ENCODE results near the gene CPNE7. TPM values are rescaled to one million over a fixed set of nuclear protein-coding genes. Genes with fewer than 3 reads are reported as not detected.

The CPNE7 gene
- total and polyA plus RNA-seq, 4 donors: 9.9 to 49.2 (median 29.2) TPM

DNA sequence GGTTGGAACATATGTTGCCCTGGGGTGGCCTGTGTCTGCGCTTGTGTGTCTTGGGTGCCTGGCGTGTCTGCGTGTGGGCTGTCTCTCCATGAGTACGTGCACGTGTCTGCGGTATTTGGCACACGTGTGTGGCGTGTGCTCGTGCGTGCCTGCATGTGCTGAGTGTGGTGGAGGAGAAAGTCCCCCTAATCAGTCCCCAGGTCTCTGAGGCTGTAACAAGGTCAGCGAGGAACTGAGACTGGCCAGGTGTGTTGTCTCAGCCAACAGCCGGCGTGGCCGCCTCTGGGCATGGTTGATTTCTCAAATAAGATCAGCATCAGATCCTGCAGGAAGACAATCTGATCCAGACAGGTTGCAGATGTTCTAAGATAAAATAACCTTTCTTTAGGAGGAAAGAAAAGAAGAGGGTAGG, 3.5 kb upstream of the CPNE7 start:
- Histone ChIP-seq H3K27ac (ENCODE audit: low read depth, low read length) (no peak overlapping the region), H3K27me3 (ENCODE audit: control insufficient read depth, insufficient read depth, low read length) (peaks cover 33% of the 10 kb centered on the region), H3K9me3 (ENCODE audit: control insufficient read depth, insufficient read depth, low read length) (no peaks in the 10 kb centered on the region), H3K4me3 (ENCODE audit: low read depth, low read length) (no peak overlapping the region), H3K4me1 (ENCODE audit: control insufficient read depth, insufficient read depth, low read length) (peaks cover 18% of the 10 kb centered on the region), H3K36me3 (ENCODE audit: control insufficient read depth, insufficient read depth, low read length) (peaks cover 15% of the 10 kb centered on the region)
- 95% methylated on average over 11 of the region's 14 CpGs for WGBS (ENCODE audit: insufficient coverage)
- DNase-seq (ENCODE audit: low read depth in 4 of 6, low spot score in 6 of 6): no peak

DNA sequence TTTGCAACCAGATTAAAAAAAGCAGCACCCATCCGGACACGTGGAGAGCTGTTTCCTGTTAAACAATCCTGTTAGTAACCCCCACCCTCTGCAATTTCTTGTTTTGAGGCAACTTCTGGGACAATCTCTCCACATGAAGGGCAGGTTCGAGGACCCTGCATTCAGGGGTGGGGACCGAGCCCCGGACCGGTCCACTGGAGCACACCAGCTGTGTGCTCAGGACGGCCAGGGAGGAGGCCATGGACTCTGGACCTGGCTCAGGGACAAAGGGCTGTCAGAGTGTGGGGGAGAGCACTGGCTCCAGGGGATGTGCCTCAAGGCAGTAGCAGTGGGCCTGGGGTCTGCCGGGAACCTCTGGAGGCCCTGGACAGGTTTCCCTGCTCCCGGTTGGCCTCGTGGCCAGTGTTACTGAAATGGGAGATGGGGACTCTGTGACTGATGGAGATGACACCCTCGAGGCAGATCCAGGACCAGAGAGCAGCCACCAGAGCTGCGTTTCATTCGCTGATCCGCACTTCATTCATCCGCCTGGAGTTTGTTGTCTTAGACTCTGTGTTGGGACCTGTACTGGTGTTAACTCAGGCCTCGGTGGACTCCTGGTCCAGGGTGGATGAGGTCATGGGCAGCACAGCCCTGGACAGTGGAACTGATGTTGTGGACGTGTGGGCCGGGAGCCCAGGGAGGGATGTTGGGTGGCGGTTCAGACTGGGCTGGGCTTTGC, 2.9 kb upstream of the CPNE7 start:
- no peaks in the 10 kb centered on the region for H3K9me3 ChIP-seq (ENCODE audit: control insufficient read depth, insufficient read depth, low read length)
- no peak overlapping the region for H3K4me3 ChIP-seq (ENCODE audit: low read depth, low read length)
- DNase-seq (ENCODE audit: low read depth in 4 of 6, low spot score in 6 of 6): no peak
- H3K27me3 ChIP-seq (ENCODE audit: control insufficient read depth, insufficient read depth, low read length): peaks cover 33% of the 10 kb centered on the region
- WGBS (ENCODE audit: insufficient coverage): 88% methylated on average over 18 of the region's 19 CpGs
- peaks cover 18% of the 10 kb centered on the region for H3K4me1 ChIP-seq (ENCODE audit: control insufficient read depth, insufficient read depth, low read length)
- no peak overlapping the region for H3K27ac ChIP-seq (ENCODE audit: low read depth, low read length)
- H3K36me3 ChIP-seq (ENCODE audit: control insufficient read depth, insufficient read depth, low read length): peaks cover 15% of the 10 kb centered on the region

DNA sequence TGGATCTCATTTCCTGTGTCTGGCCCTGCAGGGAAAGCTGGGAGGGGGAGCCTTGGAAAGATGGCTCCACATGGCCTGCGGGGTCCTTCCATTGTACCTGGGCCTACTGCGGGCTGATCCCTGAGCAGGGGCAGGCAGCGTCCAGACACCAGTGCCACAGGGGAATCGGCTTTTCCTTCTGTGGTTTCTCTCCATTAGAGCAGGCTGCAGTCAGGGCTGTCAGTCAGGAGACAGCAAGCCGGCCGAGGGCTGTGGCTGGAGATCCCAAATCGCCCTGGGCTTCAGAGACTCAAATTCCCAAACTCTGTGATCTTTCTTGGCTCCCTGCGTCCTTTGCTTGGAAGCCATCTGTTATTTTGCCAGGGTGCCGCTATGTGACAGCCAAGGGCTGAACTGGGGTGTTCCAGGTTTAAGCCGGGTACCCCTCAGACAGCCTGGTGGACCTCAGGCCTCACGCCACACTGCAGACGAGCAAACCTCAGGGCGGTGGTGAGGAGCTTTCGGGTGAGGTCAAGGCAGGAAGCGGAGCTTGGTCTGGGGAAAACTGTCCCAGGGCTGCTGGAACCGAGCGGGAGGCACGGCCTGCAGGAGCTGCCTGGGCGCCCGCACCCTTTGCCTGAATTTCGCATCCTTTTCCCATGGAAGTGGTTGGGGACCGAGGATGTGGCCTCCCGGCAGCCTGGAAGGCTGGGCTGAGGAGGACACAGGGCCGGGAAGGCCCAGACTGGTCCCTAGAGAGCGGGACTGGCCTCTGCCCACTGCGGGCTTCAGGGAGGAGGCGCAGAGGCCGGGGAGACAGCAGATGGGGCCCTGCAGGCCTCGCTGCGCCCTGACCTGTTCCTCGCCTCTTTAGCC, 1.5 kb upstream of the CPNE7 start:
- H3K4me1 ChIP-seq (ENCODE audit: control insufficient read depth, insufficient read depth, low read length): peaks cover 18% of the 10 kb centered on the region
- no peak for DNase-seq (ENCODE audit: low read depth in 4 of 6, low spot score in 6 of 6)
- peaks cover 33% of the 10 kb centered on the region for H3K27me3 ChIP-seq (ENCODE audit: control insufficient read depth, insufficient read depth, low read length)
- 72% methylated on average over 31 of the region's 31 CpGs for WGBS (ENCODE audit: insufficient coverage)
- no peak overlapping the region for H3K27ac ChIP-seq (ENCODE audit: low read depth, low read length)
- no peaks in the 10 kb centered on the region for H3K9me3 ChIP-seq (ENCODE audit: control insufficient read depth, insufficient read depth, low read length)
- no peak overlapping the region for H3K4me3 ChIP-seq (ENCODE audit: low read depth, low read length)
- H3K36me3 ChIP-seq (ENCODE audit: control insufficient read depth, insufficient read depth, low read length): peaks cover 7% of the 10 kb centered on the region

DNA sequence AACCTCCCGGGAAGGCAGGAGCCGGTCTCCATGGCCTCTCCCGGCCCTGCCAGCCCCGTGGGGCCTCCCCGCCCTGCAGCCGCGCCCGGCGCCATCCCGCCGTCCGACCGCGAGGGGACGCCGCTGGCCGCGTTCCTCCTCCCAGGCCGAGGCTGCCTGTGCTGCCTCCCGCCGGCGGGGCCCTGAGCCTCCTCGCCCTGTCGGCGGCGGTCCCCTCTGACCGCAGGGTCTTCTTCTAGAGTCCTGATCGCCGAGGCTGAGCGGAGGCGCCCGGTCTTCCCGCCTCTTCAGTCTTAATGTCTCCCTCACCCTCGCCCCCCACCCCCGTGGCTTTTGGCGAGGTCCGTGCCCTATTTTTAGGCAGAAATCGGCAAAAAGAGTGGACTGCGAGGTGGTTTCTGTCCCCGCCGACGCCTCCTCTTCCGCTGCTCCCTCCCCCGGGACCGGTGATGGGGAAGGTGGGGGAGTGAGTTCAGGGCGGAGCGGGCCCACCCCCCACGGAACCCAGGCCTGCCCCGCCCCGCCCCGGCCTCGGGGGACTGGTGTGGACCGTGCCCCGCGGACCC, 794 bp upstream of the CPNE7 start:
- Histone ChIP-seq H3K4me1 (ENCODE audit: control insufficient read depth, insufficient read depth, low read length) (peaks cover 18% of the 10 kb centered on the region), H3K9me3 (ENCODE audit: control insufficient read depth, insufficient read depth, low read length) (no peaks in the 10 kb centered on the region), H3K36me3 (ENCODE audit: control insufficient read depth, insufficient read depth, low read length) (peaks cover 12% of the 10 kb centered on the region), H3K27me3 (ENCODE audit: control insufficient read depth, insufficient read depth, low read length) (peaks cover 33% of the 10 kb centered on the region), H3K27ac (ENCODE audit: low read depth, low read length) (no peak overlapping the region), H3K4me3 (ENCODE audit: low read depth, low read length) (no peak overlapping the region)
- WGBS (ENCODE audit: insufficient coverage): under 1% methylated on average over 51 of the region's 55 CpGs
- peak in 1 of 6 donors; percentile 35 for DNase-seq (ENCODE audit: low read depth in 4 of 6, low spot score in 6 of 6)

DNA sequence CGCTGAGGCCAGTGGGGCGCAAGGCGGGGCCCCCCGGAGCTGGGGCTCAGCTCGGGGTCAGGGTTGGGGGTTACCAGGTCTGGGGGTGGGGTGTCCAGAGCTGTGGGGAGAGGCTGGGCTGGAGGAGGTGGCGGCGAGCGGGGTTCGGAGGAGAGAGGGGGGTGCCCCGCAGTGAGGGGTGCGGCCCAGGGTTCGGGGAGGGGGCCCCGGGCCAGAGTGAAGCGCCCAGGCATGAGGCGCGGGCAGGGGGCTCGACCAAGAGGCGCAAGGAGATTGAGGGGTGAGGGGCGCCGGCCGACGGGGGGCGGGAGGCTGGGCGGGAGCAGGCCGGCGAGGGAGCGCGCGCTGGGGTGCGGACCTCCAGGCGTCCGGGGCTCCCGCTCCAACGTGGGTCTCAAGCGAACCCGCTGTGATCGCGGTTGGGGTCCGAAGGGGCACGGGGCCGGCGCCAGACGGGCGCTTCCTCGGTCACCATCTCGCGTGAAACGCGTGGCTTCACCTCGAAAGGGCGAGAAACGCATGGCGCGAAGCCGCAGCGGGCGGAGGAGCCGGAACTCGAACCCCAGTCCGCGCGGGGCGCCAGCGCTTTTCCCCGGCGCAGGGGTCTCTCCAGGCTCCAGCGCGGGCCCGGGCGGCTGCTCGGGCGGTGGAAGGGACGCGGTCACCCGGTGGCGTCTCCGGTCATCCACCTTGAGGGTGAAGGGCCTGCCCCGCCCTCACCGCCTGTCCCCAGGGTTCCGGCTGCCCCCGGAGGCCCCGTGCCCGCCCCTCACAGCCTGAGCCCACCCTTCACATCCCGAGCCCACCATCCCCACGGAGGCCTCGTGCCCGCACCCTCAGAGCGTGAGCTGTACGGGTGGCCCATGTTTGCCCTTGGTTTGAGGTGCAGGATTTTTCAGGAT, 846 bp downstream of the CPNE7 start:
- H3K27me3 ChIP-seq (ENCODE audit: control insufficient read depth, insufficient read depth, low read length): peaks cover 31% of the 10 kb centered on the region
- 11% methylated on average over 88 of the region's 89 CpGs for WGBS (ENCODE audit: insufficient coverage)
- H3K36me3 ChIP-seq (ENCODE audit: control insufficient read depth, insufficient read depth, low read length): peaks cover 14% of the 10 kb centered on the region
- no peak overlapping the region for H3K4me3 ChIP-seq (ENCODE audit: low read depth, low read length)
- H3K4me1 ChIP-seq (ENCODE audit: control insufficient read depth, insufficient read depth, low read length): peaks cover 18% of the 10 kb centered on the region
- H3K27ac ChIP-seq (ENCODE audit: low read depth, low read length): no peak overlapping the region
- no peak for DNase-seq (ENCODE audit: low read depth in 4 of 6, low spot score in 6 of 6)
- H3K9me3 ChIP-seq (ENCODE audit: control insufficient read depth, insufficient read depth, low read length): no peaks in the 10 kb centered on the region

DNA sequence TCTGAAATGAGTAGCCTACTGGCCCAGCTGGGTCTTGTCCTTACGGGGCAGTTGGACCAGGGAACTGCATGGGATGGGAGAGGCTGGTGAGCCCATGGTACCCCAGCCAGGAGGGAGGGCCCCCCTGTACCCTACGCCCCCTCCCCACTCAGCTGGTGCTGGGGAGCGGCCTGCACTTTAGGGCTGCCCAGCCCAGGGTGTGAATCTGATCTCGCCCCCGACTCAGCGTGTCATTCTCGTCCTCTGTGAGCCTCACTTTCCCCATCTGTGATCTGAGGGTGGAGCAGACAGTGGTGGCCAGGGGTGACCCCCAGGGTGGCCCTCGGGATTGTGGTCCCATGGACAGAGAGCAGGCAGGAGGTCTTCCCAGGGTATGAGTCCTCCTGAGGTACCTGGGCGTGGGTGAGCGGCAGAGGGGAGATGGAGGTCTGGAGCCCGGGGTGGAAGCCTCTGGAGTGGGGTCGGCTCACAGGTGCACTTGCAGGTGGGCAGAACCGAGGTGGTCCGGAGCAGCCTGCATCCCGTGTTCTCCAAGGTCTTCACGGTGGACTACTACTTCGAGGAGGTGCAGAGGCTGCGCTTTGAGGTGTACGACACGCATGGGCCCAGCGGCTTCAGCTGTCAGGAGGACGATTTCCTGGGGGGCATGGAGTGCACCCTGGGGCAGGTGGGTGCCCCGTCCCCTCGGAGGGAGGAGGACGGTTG, 1.6 kb downstream of the CPNE7 start:
- no peak for DNase-seq (ENCODE audit: low read depth in 4 of 6, low spot score in 6 of 6)
- peaks cover 29% of the 10 kb centered on the region for H3K27me3 ChIP-seq (ENCODE audit: control insufficient read depth, insufficient read depth, low read length)
- peaks cover 18% of the 10 kb centered on the region for H3K4me1 ChIP-seq (ENCODE audit: control insufficient read depth, insufficient read depth, low read length)
- no peak overlapping the region for H3K27ac ChIP-seq (ENCODE audit: low read depth, low read length)
- 91% methylated on average over 24 of the region's 25 CpGs for WGBS (ENCODE audit: insufficient coverage)
- no peaks in the 10 kb centered on the region for H3K9me3 ChIP-seq (ENCODE audit: control insufficient read depth, insufficient read depth, low read length)
- H3K36me3 ChIP-seq (ENCODE audit: control insufficient read depth, insufficient read depth, low read length): peaks cover 16% of the 10 kb centered on the region
- no peak overlapping the region for H3K4me3 ChIP-seq (ENCODE audit: low read depth, low read length)

DNA sequence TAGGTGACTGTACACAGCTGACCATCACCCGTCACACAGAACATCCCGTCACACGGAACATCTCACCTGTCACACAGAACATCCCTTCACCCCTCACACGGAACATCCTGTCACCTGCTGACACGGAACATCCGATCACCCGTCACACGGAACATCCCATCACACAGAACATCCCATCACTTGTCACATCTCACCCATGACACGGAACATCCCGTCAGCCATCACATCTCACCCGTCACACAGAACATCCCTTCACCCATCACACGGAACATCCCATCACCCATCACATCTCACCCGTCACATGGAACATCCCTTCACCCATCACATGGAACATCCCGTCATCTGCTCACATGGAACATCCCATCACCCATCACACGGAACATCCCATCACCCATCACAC, 3.8 kb downstream of the CPNE7 start:
- peaks cover 11% of the 10 kb centered on the region for H3K4me1 ChIP-seq (ENCODE audit: control insufficient read depth, insufficient read depth, low read length)
- DNase-seq (ENCODE audit: low read depth in 4 of 6, low spot score in 6 of 6): no peak
- H3K36me3 ChIP-seq (ENCODE audit: control insufficient read depth, insufficient read depth, low read length): peaks cover 38% of the 10 kb centered on the region
- 91% methylated on average over 15 of the region's 15 CpGs for WGBS (ENCODE audit: insufficient coverage)
- H3K27ac ChIP-seq (ENCODE audit: low read depth, low read length): no peak overlapping the region
- H3K9me3 ChIP-seq (ENCODE audit: control insufficient read depth, insufficient read depth, low read length): no peaks in the 10 kb centered on the region
- no peak overlapping the region for H3K4me3 ChIP-seq (ENCODE audit: low read depth, low read length)
- peaks cover 17% of the 10 kb centered on the region for H3K27me3 ChIP-seq (ENCODE audit: control insufficient read depth, insufficient read depth, low read length)

DNA sequence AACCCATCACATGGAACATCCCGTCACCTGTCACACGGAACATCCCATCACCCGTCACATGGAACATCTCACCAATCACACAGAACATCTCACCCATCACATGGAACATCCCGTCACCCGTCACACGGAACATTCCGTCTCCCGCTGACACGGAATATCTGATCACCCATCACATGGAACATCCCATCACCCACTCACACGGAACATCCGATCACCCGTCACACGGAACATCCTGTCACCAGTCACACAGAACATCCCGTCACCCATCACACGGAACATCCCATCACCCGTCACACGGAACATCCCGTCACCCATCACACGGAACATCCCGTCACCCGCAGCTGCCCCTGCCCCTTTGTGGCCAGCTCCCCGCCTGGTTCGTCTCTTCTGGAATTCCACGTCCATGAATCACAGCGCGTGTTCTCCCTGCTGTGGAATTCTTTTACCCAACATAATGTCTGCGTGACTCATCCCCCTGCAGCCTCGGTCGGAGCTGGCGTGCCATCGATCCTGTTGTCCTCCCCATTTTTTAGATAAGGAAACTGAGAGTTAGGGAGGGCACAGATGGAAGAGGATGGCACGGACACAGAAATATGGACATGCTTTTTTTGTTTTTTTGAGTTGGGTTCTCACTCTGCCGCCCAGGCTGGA, 5.6 kb downstream of the CPNE7 start:
- H3K27me3 ChIP-seq (ENCODE audit: control insufficient read depth, insufficient read depth, low read length): peaks cover 6% of the 10 kb centered on the region
- peaks cover 49% of the 10 kb centered on the region for H3K36me3 ChIP-seq (ENCODE audit: control insufficient read depth, insufficient read depth, low read length)
- no peaks in the 10 kb centered on the region for H3K4me1 ChIP-seq (ENCODE audit: control insufficient read depth, insufficient read depth, low read length)
- no peaks in the 10 kb centered on the region for H3K9me3 ChIP-seq (ENCODE audit: control insufficient read depth, insufficient read depth, low read length)
- 89% methylated on average over 32 of the region's 33 CpGs for WGBS (ENCODE audit: insufficient coverage)
- H3K27ac ChIP-seq (ENCODE audit: low read depth, low read length): no peak overlapping the region
- no peak for DNase-seq (ENCODE audit: low read depth in 4 of 6, low spot score in 6 of 6)
- H3K4me3 ChIP-seq (ENCODE audit: low read depth, low read length): no peak overlapping the region
